IMR-90 (cell line): ENCODE measurements around the gene SASH3. TPM values are rescaled to one million over a fixed set of nuclear protein-coding genes. Genes with fewer than 3 reads are reported as not detected.

Experiments used
- ATAC-seq: fragments of 200-7000 bp; cut with Tn5 transposase; 2 replicates; pipeline ENCODE4 v1.9.1; 2020; ENCODE audit warnings: low read depth, mild to moderate bottlenecking, moderate library complexity
- BruUV-seq: library from RNA; stranded (reverse); fragments of 400-500 nt; replicated peaks from 2 replicates; lab custom pipeline; 2021; lab: Mats Ljungman, UMichigan
- CTCF ChIA-PET: fragments of 300-600 bp; formaldehyde crosslinking; extraction: SDS; loops from one replicate; lab custom pipeline; 2021; ENCODE audit warnings: antibody characterized with exemption; lab: Yijun Ruan, JAX
- POLR2A ChIA-PET: fragments of 300-600 bp; sonication (Branson Sonifier 250); formaldehyde crosslinking; loops from one replicate; lab custom pipeline; 2022; ENCODE audit warnings: antibody characterized with exemption; ENCODE audit not compliant: unreplicated experiment; lab: Charles Lee
- DNase-seq: peaks from one replicate; pipeline ENCODE4 v3.0.0; 2013
- H2AFZ ChIP-seq: replicated peaks from 2 replicates; pipeline ENCODE3; 2013; ENCODE audit warnings: low read length, mild to moderate bottlenecking; ENCODE audit not compliant: poor library complexity
- H2AK5ac ChIP-seq: 2 replicates; pipeline ENCODE4 v1.6.1; 2013; ENCODE audit warnings: low read depth, low read length, inconsistent platforms
- H2AK9ac ChIP-seq: replicated peaks from 2 replicates; pipeline ENCODE3; 2013; ENCODE audit warnings: mild to moderate bottlenecking, low read depth, low read length, moderate library complexity; ENCODE audit not compliant: poor library complexity
- H2BK120ac ChIP-seq: 2 replicates; pipeline ENCODE4 v1.6.1; 2013; ENCODE audit warnings: low read depth, low read length, inconsistent platforms
- H2BK15ac ChIP-seq: 3 replicates; pipeline ENCODE4 v1.6.1; 2013; ENCODE audit warnings: low read depth, low read length, inconsistent platforms
- H2BK20ac ChIP-seq: 2 replicates; pipeline ENCODE4 v1.6.1; 2013; ENCODE audit warnings: low read depth, mild to moderate bottlenecking, inconsistent platforms, low read length, moderate library complexity
- H2BK5ac ChIP-seq: 2 replicates; pipeline ENCODE4 v1.6.1; 2013; ENCODE audit warnings: mild to moderate bottlenecking, low read depth, low read length, inconsistent platforms; ENCODE audit not compliant: poor library complexity, severe bottlenecking
- H3K14ac ChIP-seq: replicated peaks from 2 replicates; pipeline ENCODE4 v1.6.1; 2013; ENCODE audit warnings: low read depth, low read length, inconsistent platforms
- H3K18ac ChIP-seq: 2 replicates; pipeline ENCODE4 v1.6.1; 2013; ENCODE audit warnings: low read depth, low read length, control low read depth
- H3K23ac ChIP-seq: 2 replicates; pipeline ENCODE4 v1.6.1; 2013; ENCODE audit warnings: low read depth, low read length, inconsistent platforms
- H3K27ac ChIP-seq: 2 replicates; pipeline ENCODE4 v1.5.1; 2013; ENCODE audit warnings: mild to moderate bottlenecking, control low read depth, low read length; ENCODE audit not compliant: insufficient read depth
- H3K27me3 ChIP-seq: 2 replicates; pipeline ENCODE4 v1.6.1; 2013; ENCODE audit warnings: low read length; ENCODE audit not compliant: control insufficient read depth, insufficient read depth
- H3K36me3 ChIP-seq: 2 replicates; pipeline ENCODE4 v1.6.1; 2013; ENCODE audit warnings: low read length, mixed read lengths; ENCODE audit not compliant: control insufficient read depth, insufficient read depth
- H3K4ac ChIP-seq: 2 replicates; pipeline ENCODE4 v1.6.1; 2013; ENCODE audit warnings: low read depth, low read length, inconsistent platforms
- H3K4me1 ChIP-seq: 2 replicates; pipeline ENCODE4 v1.6.1; 2013; ENCODE audit warnings: low read length, mixed read lengths; ENCODE audit not compliant: control insufficient read depth, insufficient read depth
- H3K4me2 ChIP-seq: 2 replicates; pipeline ENCODE4 v1.6.1; 2013; ENCODE audit warnings: low read depth, mild to moderate bottlenecking, control low read depth, low read length, moderate library complexity
- H3K4me3 ChIP-seq: 2 replicates; pipeline ENCODE4 v1.5.1; 2013; ENCODE audit warnings: low read depth, mild to moderate bottlenecking, control low read depth, low read length, moderate library complexity; ENCODE audit not compliant: insufficient read depth
- H3K56ac ChIP-seq: 2 replicates; pipeline ENCODE4 v1.6.1; 2013; ENCODE audit warnings: low read length, inconsistent platforms; ENCODE audit not compliant: insufficient read depth; ENCODE audit errors: extremely low read depth
- H3K79me1 ChIP-seq, 2 experiments: 2 replicates each; pipeline ENCODE4 v1.6.1; 2013; ENCODE audit warnings: low read length in 2 of 2, inconsistent platforms in 1 of 2, low read depth in 1 of 2
- H3K9ac ChIP-seq: 2 replicates; pipeline ENCODE4 v1.6.1; 2013; ENCODE audit warnings: low read depth, low read length, control low read depth
- H3K9me1 ChIP-seq: 2 replicates; pipeline ENCODE4 v1.6.1; 2013; ENCODE audit warnings: low read length, inconsistent platforms; ENCODE audit not compliant: insufficient read depth
- H3K9me3 ChIP-seq: 2 replicates; pipeline ENCODE4 v1.6.1; 2013; ENCODE audit warnings: low read length; ENCODE audit not compliant: control insufficient read depth, insufficient read depth
- H4K20me1 ChIP-seq: 2 replicates; pipeline ENCODE4 v1.6.1; 2013; ENCODE audit warnings: low read length, inconsistent platforms; ENCODE audit not compliant: insufficient read depth
- H4K5ac ChIP-seq: 2 replicates; pipeline ENCODE4 v1.6.1; 2013; ENCODE audit warnings: mild to moderate bottlenecking, low read depth, low read length, control low read depth
- H4K8ac ChIP-seq, 2 experiments: 2 replicates each; pipeline ENCODE4 v1.6.1; 2013; ENCODE audit warnings: low read depth in 2 of 2, low read length in 2 of 2, control low read depth in 1 of 2, inconsistent platforms in 1 of 2
- H4K91ac ChIP-seq: 2 replicates; pipeline ENCODE4 v1.6.1; 2013; ENCODE audit warnings: low read depth, low read length, inconsistent platforms; ENCODE audit not compliant: insufficient read depth
- BHLHE40 ChIP-seq: fragments of 150-350 bp; IDR thresholded peaks from 2 replicates; pipeline ENCODE4 v1.6.1; 2016; ENCODE audit warnings: mild to moderate bottlenecking, low read depth, low read length
- CEBPB ChIP-seq: IDR thresholded peaks from 2 replicates; pipeline ENCODE4 v1.6.1; 2012; ENCODE audit warnings: low read depth, low read length, improper control_type of control experiment
- CHD1 ChIP-seq: IDR thresholded peaks from 2 replicates; pipeline ENCODE4 v1.6.1; 2012; ENCODE audit warnings: low read depth, low read length, improper control_type of control experiment
- CTCF ChIP-seq: conservative IDR thresholded peaks from 2 replicates; pipeline ENCODE4 v1.5.1; 2012; ENCODE audit warnings: mild to moderate bottlenecking, low read depth, low read length, improper control_type of control experiment
- ELK1 ChIP-seq: fragments of 150-350 bp; IDR thresholded peaks from 2 replicates; pipeline ENCODE4 v1.6.1; 2016; ENCODE audit warnings: low read depth, mild to moderate bottlenecking, low read length, moderate library complexity, borderline replicate concordance
- FOS ChIP-seq: fragments of 150-350 bp; IDR thresholded peaks from 2 replicates; pipeline ENCODE4 v1.6.1; 2016; ENCODE audit warnings: low read depth, low read length
- MAFK ChIP-seq: IDR thresholded peaks from 2 replicates; pipeline ENCODE4 v1.6.1; 2012; ENCODE audit warnings: low read depth, low read length, improper control_type of control experiment
- MAZ ChIP-seq: IDR thresholded peaks from 2 replicates; pipeline ENCODE4 v1.6.1; 2012; ENCODE audit warnings: low read depth, mild to moderate bottlenecking, low read length, improper control_type of control experiment, moderate library complexity, borderline replicate concordance
- MXI1 ChIP-seq: IDR thresholded peaks from 2 replicates; pipeline ENCODE4 v1.6.1; 2012; ENCODE audit warnings: low read depth, mild to moderate bottlenecking, low read length, moderate library complexity, borderline replicate concordance
- NFE2L2 ChIP-seq: fragments of 150-350 bp; IDR thresholded peaks from 2 replicates; pipeline ENCODE4 v1.6.1; 2016; ENCODE audit warnings: low read depth, mild to moderate bottlenecking, low read length
- POLR2A ChIP-seq: IDR thresholded peaks from 2 replicates; pipeline ENCODE4 v1.6.1; 2012; ENCODE audit warnings: mild to moderate bottlenecking, low read depth, low read length
- RAD21 ChIP-seq: IDR thresholded peaks from 2 replicates; pipeline ENCODE4 v1.6.1; 2012; ENCODE audit warnings: low read length, improper control_type of control experiment
- RCOR1 ChIP-seq: IDR thresholded peaks from 2 replicates; pipeline ENCODE4 v1.6.1; 2012; ENCODE audit warnings: mild to moderate bottlenecking, low read length, improper control_type of control experiment; ENCODE audit not compliant: insufficient replicate concordance
- RFX5 ChIP-seq: IDR thresholded peaks from 2 replicates; pipeline ENCODE4 v1.8.0; 2012; ENCODE audit warnings: low read depth, mild to moderate bottlenecking, low read length, moderate library complexity
- USF2 ChIP-seq: fragments of 150-350 bp; IDR thresholded peaks from 2 replicates; pipeline ENCODE4 v1.6.1; 2017; ENCODE audit warnings: mild to moderate bottlenecking, antibody characterized with exemption, low read length, low read depth
- WGBS, 2 experiments: methylation state at CpG; one replicate each; pipeline versions ENCODE4 v1.1.5 to v1.1.7; 2013; ENCODE audit warnings: missing lambda C conversion rate in 2 of 2; ENCODE audit not compliant: insufficient read length in 1 of 2; ENCODE audit errors: extremely low coverage in 2 of 2; 5-methylcytosine and 5-hydroxymethylcytosine counted together
- dilution Hi-C: fragments of 300-500 bp; cut with HindIII; formaldehyde crosslinking; loops from one replicate; pipeline ENCODE4 v1.14.3; 2018; ENCODE audit warnings: low sequenced_read_pairs; ENCODE audit not compliant: unreplicated experiment
- in situ Hi-C: fragments of 300-500 bp; cut with MboI; formaldehyde crosslinking; loops from 3 replicates; pipeline ENCODE4 v1.14.3; 2019; ENCODE audit warnings: low sequenced_read_pairs, inconsistent platforms, mixed read lengths
- intact Hi-C: fragments of 100-400 bp; cut with micrococcal nuclease; formaldehyde crosslinking; loops from 2 replicates; pipeline ENCODE4 v1.10.0; 2022
- polyA plus RNA-seq, 3 experiments: library from polyadenylated mRNA; depleted of rRNA; stranded (reverse); fragments of >200 nt; gene quantifications; 2 replicates each; pipeline ENCODE4 v1.2.3, GENCODE V29; 2012; ENCODE audit warnings: low replicate concordance in 1 of 3
- total RNA-seq: library from RNA; depleted of rRNA; stranded (reverse); fragments of >200 nt; gene quantifications from 2 replicates; pipeline ENCODE4 v1.2.3, GENCODE V29; 2012

Gene SASH3
- total and polyA plus RNA-seq, 2 of the 4 experiments (the other 2 are of a cell fraction), result not detected

- ChIA-PET POLR2A (no interaction called here), CTCF (no interaction called here)
- H2BK120ac ChIP-seq, result no peak overlapping the region
- no peak overlapping the region for H3K4ac ChIP-seq
- H2AFZ ChIP-seq, result no peak overlapping the region
- H4K20me1 ChIP-seq, result peaks cover 6% of the 10 kb centered on the region; the same call in 1 of the 2 replicates
- no peak overlapping the region for H2BK5ac ChIP-seq
- H3K14ac ChIP-seq, result no peak overlapping the region
- no peak overlapping the region for H4K91ac ChIP-seq
- no peak overlapping the region for H2AK5ac ChIP-seq
- dilution Hi-C loops (no loop called here), in situ Hi-C loops (no loop called here), intact Hi-C loops (loop anchor here (10.0 kb wide), 1 partner anchor 191 kb away; no protein-coding TSS in a partner anchor)
- peaks cover 8% of the 10 kb centered on the region; the same call in 1 of the 2 replicates for H3K36me3 ChIP-seq
- no peak overlapping the region for H2BK20ac ChIP-seq
- no peak overlapping the region for H3K4me2 ChIP-seq
- peaks cover 2% of the 10 kb centered on the region; the same call in 1 of the 2 replicates for H3K4me1 ChIP-seq
- no peak overlapping the region for H2AK9ac ChIP-seq
- no TSS peak for BruUV-seq
- no CpG with 5 or more reads among the region's 4 CpGs for WGBS, 2 experiments
- no peak for DNase-seq
- H3K4me3 ChIP-seq, result no peak overlapping the region
- peaks cover 0 to 2% of the 10 kb centered on the region in 2 experiments; a peak in 1 of 4 replicates for H3K79me1 ChIP-seq
- H3K9me1 ChIP-seq, result no peaks in the 10 kb centered on the region
- no peaks in the 10 kb centered on the region for H3K9me3 ChIP-seq
- H2BK15ac ChIP-seq, result no peak overlapping the region
- no peak overlapping the region for H4K5ac ChIP-seq
- no peak overlapping the region for H3K27ac ChIP-seq
- no peak overlapping the region for H3K18ac ChIP-seq
- no peak overlapping the region for H3K9ac ChIP-seq
- no peak for ATAC-seq
- no peak overlapping the region for H4K8ac ChIP-seq
- no peaks in the 10 kb centered on the region for H3K27me3 ChIP-seq
- no peak overlapping the region for H3K56ac ChIP-seq
- H3K23ac ChIP-seq, result no peak overlapping the region
- TF ChIP-seq FOS (no peak), ELK1 (no peak), CHD1 (no peak), MXI1 (no peak), CTCF (no peak), MAFK (no peak), RAD21 (no peak), BHLHE40 (no peak), CEBPB (no peak), MAZ (no peak), RCOR1 (no peak), RFX5 (no peak), USF2 (no peak), POLR2A (no peak), NFE2L2 (no peak)
Observed at GRCh38 chrX:129825746-129826505, 46.2 kb downstream of the SASH3 start.
